HepG2 (cell line): ENCODE data around the gene SEC14L5. TPM values are rescaled to one million over a fixed set of nuclear protein-coding genes. Genes with fewer than 3 reads are reported as not detected.

Experiments used
- ARNT2 ChIP-seq: sonication (generic); formaldehyde crosslinking; IDR thresholded peaks from 2 replicates; pipeline ENCODE4 v1.8.0; 2022; ENCODE audit warnings: mild to moderate bottlenecking, low read depth, missing genetic modification reagents, moderate library complexity
- BHLHE40 ChIP-seq: IDR thresholded peaks from 2 replicates; pipeline ENCODE4 v1.6.1; 2011; ENCODE audit warnings: low read length, improper control_type of control experiment
- CENPX ChIP-seq: sonication (generic); formaldehyde crosslinking; IDR thresholded peaks from 2 replicates; pipeline ENCODE4 v1.9.0; 2021; ENCODE audit warnings: mild to moderate bottlenecking, missing genetic modification reagents, moderate library complexity
- DBP ChIP-seq: sonication (generic); formaldehyde crosslinking; IDR thresholded peaks from 2 replicates; pipeline ENCODE4 v1.4.0; 2020; ENCODE audit warnings: missing genetic modification reagents; ENCODE audit errors: not compliant biosample characterization
- PAXIP1 ChIP-seq: sonication (generic); formaldehyde crosslinking; conservative IDR thresholded peaks from 2 replicates; pipeline ENCODE4 v1.4.0; 2020; ENCODE audit warnings: mild to moderate bottlenecking, missing genetic modification reagents, moderate library complexity
- PHF21A ChIP-seq: sonication (generic); formaldehyde crosslinking; IDR thresholded peaks from 2 replicates; pipeline ENCODE4 v1.5.0; 2020; ENCODE audit warnings: mild to moderate bottlenecking, missing genetic modification reagents
- PHF8 ChIP-seq: sonication (generic); formaldehyde crosslinking; IDR thresholded peaks from 2 replicates; pipeline ENCODE4 v1.5.0; 2020; ENCODE audit warnings: missing genetic modification reagents
- PRDM4 ChIP-seq: sonication (generic); formaldehyde crosslinking; IDR thresholded peaks from 2 replicates; pipeline ENCODE4 v1.9.0; 2021; ENCODE audit warnings: missing genetic modification reagents, borderline replicate concordance
- SOX6 ChIP-seq, 2 experiments: fragments of 450-650 bp in 1 of 2; sonication (generic) in 1 of 2; formaldehyde crosslinking in 1 of 2; IDR thresholded peaks; 2 replicates each; pipeline versions ENCODE4 v1.4.0 to v1.6.1; 2017 to 2020; ENCODE audit warnings: antibody characterized with exemption in 1 of 2, mild to moderate bottlenecking in 1 of 2, missing genetic modification reagents in 1 of 2
- ZFP91 ChIP-seq: sonication (generic); formaldehyde crosslinking; IDR thresholded peaks from 2 replicates; pipeline ENCODE4 v1.9.0; 2022; ENCODE audit warnings: missing genetic modification reagents, mild to moderate bottlenecking, borderline replicate concordance
- ZNF160 ChIP-seq: sonication (generic); formaldehyde crosslinking; IDR thresholded peaks from 2 replicates; pipeline ENCODE4 v1.8.0; 2022; ENCODE audit warnings: mild to moderate bottlenecking, inconsistent platforms, missing genetic modification reagents
- ZNF235 ChIP-seq: sonication (generic); formaldehyde crosslinking; IDR thresholded peaks from 2 replicates; pipeline ENCODE4 v1.8.1; 2023; ENCODE audit warnings: mild to moderate bottlenecking, missing genetic modification reagents, borderline replicate concordance
- ZNF674 ChIP-seq: sonication (generic); formaldehyde crosslinking; IDR thresholded peaks from 2 replicates; pipeline ENCODE4 v1.5.0; 2020; ENCODE audit warnings: low read depth, mild to moderate bottlenecking, missing genetic modification reagents
- polyA plus RNA-seq, 8 experiments: library from polyadenylated mRNA; depleted of rRNA in 3 of 8; stranded (reverse) in 7 of 8; unstranded in 1 of 8; fragments of >200 nt; fragmentation: Illumina TruSeq in 4 of 8; extraction: Trizol in 4 of 8; gene quantifications; 2 replicates each; pipeline versions ENCODE4 v1.2.1 to v1.2.3, GENCODE V29; 2011 to 2016; ENCODE audit warnings: low read depth in 4 of 8, missing spikeins in 1 of 8, mixed read lengths in 1 of 8; ENCODE audit not compliant: insufficient read depth in 1 of 8
- total RNA-seq, 5 experiments: library from RNA; depleted of rRNA; stranded (reverse); fragments of >200 nt; fragmentation: Illumina TruSeq; extraction: Trizol; gene quantifications; 2 replicates each; pipeline ENCODE4 v1.2.3, GENCODE V29; 2016; ENCODE audit warnings: low read depth in 1 of 5
- TF ChIP-seq, protein P1 (sequence below): sonication (generic); formaldehyde crosslinking; conservative IDR thresholded peaks from 2 replicates; pipeline ENCODE4 v1.4.0; 2020; ENCODE audit warnings: missing genetic modification reagents

Gene SEC14L5
- total and polyA plus RNA-seq, 2 of the 13 experiments (the other 11 are each of a cell fraction or from before 2014, with no cell fraction given) = 0.40 to 0.42 TPM

GRCh38 chr16:4944333-4945281 lies 13.5 kb upstream of the SEC14L5 start (continued):
- TF ChIP-seq PRDM4 (CRISPR knock-in tag) = no peak
- no peak for TF ChIP-seq DBP
- no peak for TF ChIP-seq ZNF235
- TF ChIP-seq, protein P1, sequence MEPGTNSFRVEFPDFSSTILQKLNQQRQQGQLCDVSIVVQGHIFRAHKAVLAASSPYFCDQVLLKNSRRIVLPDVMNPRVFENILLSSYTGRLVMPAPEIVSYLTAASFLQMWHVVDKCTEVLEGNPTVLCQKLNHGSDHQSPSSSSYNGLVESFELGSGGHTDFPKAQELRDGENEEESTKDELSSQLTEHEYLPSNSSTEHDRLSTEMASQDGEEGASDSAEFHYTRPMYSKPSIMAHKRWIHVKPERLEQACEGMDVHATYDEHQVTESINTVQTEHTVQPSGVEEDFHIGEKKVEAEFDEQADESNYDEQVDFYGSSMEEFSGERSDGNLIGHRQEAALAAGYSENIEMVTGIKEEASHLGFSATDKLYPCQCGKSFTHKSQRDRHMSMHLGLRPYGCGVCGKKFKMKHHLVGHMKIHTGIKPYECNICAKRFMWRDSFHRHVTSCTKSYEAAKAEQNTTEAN (CRISPR knock-in tag) = no peak
- TF ChIP-seq ARNT2 = peak; percentile 86
- peak; percentile 55; the same call in 1 of the 2 replicates for TF ChIP-seq ZFP91 (CRISPR knock-in tag)
- peak; percentile 99 for TF ChIP-seq PHF21A (CRISPR knock-in tag)
- no peak for TF ChIP-seq ZNF160 (CRISPR knock-in tag)
- TF ChIP-seq CENPX (CRISPR knock-in tag) = no peak
- peak; percentile 59; the same call in 1 of the 2 replicates for TF ChIP-seq BHLHE40
- TF ChIP-seq PAXIP1 (CRISPR knock-in tag) = peak; percentile 93
- TF ChIP-seq SOX6 (IDR thresholded peaks at IDR 0.05) = no peak
- TF ChIP-seq SOX6 (CRISPR knock-in tag; IDR thresholded peaks at IDR 0.05) = peak; percentile 94
- peak; percentile 51; the same call in 1 of the 2 replicates for TF ChIP-seq PHF8 (CRISPR knock-in tag)
- TF ChIP-seq ZNF674 (CRISPR knock-in tag) = no peak
